ENCODE results near the gene PCYT1B.

The PCYT1B gene

GRCh38 chrX:24526616-24527015 is 120.5 kb downstream of the PCYT1B start:
- DNase-seq (ENCODE audit: low read depth), result no peak

DNA sequence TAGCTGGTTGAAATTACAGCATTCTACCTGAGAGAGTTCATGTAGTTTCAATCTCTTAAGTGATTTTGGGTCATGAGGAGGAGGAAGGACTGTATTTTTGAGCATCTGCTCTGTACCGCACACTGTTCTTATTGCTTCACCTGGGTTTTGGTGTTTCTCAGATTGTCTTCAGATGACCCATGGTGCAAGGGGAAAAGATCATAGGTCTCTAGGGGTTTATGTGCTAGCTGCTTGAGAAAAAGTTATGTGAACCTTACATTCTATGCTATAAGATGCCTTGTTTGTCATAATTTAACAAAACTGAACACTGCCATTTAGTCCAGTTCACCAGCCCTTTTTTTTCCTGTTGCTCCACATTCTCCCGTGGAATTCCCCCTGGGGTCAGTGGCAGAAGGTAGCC is 121.7 kb downstream of the PCYT1B start:
- DNase-seq (ENCODE audit: low read depth), result no peak

- DNase-seq (ENCODE audit: low read depth), result no peak
Measured at GRCh38 chrX:24520472-24520871, 126.7 kb downstream of the PCYT1B start.

DNA sequence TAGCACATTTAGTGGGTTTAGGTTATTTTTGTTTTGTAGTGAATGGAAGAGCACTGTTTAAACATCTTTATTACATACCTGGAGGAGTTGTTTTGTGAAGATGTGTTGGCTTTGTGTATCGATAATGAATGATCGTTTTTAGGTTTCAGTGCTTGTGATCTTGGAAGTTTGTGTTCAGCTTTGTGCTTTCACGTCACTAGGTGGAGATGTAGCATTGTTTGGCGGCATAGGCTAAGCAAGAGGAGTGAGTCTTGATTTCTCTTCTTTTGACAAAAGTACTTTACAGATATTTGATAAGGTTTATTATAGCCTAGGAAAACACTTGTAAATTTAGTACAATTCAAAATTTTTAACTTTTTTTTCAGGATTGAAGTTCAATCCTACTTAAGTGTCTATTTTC is 131.7 kb downstream of the PCYT1B start:
- DNase-seq (ENCODE audit: low read depth), result peak; percentile 17

DNA sequence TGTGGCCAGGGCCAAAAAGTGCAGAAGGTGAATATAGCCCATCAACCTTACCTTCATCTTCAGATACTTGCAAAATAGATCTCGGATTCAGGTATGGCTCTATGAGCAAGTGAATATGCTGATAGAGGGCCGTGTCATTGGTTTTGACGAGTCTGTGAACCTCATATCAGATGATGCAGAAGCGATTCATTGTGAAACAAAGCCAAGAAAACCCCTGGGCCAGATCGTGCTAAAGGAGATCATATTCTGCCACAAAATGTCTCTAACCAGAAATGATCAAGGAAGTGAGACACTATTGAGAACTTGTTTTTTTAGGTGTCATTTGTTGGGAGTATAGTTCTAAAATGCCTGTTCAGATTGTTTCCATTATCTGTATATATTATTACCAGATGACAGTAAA is 133.7 kb downstream of the PCYT1B start:
- no peak for DNase-seq (ENCODE audit: low read depth)

DNA sequence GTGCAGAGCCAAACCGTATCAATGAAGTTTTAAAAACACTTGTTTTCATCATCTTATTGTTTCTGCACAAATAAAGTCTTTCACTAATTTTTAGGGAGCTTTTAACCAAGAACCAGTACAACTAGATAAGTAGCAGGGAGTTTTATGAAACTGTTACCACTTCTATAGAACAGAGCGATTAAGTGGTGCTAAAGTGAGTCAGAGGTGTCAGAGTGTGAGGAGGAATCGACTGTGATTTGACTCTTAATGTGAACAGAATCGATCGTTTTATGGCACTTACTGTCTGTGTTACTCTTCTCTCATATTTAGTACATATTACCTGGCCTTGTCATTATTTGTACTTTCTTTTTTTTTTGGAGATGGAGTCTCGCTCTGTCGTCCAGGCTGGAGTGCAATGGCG is 138.8 kb downstream of the PCYT1B start:
- no peak for DNase-seq (ENCODE audit: low read depth)
